ENCODE data around the gene NFE2. TPM values are rescaled to one million over a fixed set of nuclear protein-coding genes. Genes with fewer than 3 reads are reported as not detected.

NFE2 gene
- total RNA-seq, 1 experiment from 2014 or later, result not detected

DNA sequence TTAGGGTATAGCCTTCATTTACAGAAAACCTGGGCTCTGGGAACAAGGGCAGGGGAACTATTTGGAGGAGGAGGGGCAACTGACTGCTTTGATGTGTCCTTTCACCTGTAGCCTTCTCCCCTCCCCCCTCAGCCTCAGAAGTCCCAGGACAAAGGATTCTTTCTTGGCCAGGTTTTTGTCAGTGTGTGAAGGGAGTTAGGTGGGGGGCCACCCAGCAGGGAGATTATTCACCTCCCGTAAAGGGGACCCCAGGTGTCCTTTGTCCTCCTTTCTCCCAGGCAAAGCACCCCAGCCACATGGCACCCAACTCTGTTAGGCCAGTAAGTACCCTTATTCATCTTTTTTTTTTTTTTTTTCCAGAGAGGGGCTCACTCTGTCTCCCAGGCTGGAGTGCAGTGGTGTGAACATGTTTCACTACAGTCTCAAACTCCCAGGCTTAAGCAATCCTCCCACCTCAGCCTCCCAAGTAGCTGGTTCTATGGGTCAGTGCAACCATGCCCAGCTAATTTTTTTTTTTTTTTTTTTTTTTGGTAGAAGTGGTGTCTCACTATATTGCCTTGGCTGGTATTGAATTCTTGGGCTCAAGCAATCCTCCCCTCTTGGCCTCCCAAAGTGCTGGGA is 723 bp upstream of the NFE2 start:
- H3K9me3 ChIP-seq (ENCODE audit: low read depth, low read length, poor library complexity, severe bottlenecking), result no peaks in the 10 kb centered on the region
- H3K27ac ChIP-seq (ENCODE audit: low read depth, low read length, poor library complexity, severe bottlenecking), result no peak overlapping the region
- DNase-seq (ENCODE audit: low spot score), result no peak
- no peak overlapping the region for H3K4me3 ChIP-seq (ENCODE audit: low read depth, low read length, poor library complexity, severe bottlenecking)
- peaks cover 6% of the 10 kb centered on the region for H3K27me3 ChIP-seq (replicated peaks; ENCODE audit: insufficient read depth, low read depth, low read length, poor library complexity)
- TF ChIP-seq EZH2 (IDR thresholded peaks at IDR 0.05; ENCODE audit: borderline replicate concordance, low read depth, low read length, poor library complexity, severe bottlenecking), result no peak
- POLR2A ChIA-PET (ENCODE audit: low non-redundant PET), result interaction anchor here (0.6 kb wide), 2 partner anchors 37 to 45 kb away, joined by 3 to 25 read pairs; no protein-coding TSS in a partner anchor
- no TSS peak for BruUV-seq (replicated peaks)
- H3K4me1 ChIP-seq (ENCODE audit: insufficient read depth, low read length, poor library complexity, severe bottlenecking), result no peaks in the 10 kb centered on the region
- CTCF ChIA-PET, result interaction anchor here (0.5 to 1.0 kb wide), 2 partner anchors 23 to 73 kb away, joined by 3 read pairs; partner anchors contain the start of gene COPZ1
- no peaks in the 10 kb centered on the region for H3K36me3 ChIP-seq (ENCODE audit: insufficient read depth, low read length, poor library complexity, severe bottlenecking)
- intact Hi-C loops (cut with micrococcal nuclease; ENCODE audit: unreplicated experiment), result no loop called here

DNA sequence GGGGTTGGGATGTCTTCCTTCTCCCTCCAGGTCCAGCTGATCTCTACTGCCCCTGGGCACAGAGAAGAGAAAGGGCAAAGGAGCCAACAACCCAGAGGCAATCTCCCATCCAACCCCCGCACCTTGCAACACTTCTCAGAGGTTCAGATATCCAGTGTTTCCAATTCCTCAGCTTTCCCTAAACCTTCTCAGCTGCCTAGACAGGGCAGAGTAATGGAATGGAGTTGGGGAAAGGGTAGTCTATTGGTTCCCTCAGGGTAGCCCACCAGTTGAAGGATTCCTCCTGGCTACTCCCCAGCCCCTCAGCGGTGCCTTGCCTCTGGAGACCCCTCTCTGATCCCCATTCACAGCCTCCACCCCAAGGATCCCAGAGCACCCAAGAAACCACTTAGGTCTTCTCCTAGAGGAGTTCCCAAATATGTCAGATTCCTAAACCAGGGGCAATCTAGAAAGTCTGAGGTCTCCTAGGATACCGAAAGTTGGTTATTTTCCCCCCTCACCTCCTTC is 537 bp downstream of the NFE2 start:
- POLR2A ChIA-PET (ENCODE audit: low non-redundant PET), result no interaction called here

DNA sequence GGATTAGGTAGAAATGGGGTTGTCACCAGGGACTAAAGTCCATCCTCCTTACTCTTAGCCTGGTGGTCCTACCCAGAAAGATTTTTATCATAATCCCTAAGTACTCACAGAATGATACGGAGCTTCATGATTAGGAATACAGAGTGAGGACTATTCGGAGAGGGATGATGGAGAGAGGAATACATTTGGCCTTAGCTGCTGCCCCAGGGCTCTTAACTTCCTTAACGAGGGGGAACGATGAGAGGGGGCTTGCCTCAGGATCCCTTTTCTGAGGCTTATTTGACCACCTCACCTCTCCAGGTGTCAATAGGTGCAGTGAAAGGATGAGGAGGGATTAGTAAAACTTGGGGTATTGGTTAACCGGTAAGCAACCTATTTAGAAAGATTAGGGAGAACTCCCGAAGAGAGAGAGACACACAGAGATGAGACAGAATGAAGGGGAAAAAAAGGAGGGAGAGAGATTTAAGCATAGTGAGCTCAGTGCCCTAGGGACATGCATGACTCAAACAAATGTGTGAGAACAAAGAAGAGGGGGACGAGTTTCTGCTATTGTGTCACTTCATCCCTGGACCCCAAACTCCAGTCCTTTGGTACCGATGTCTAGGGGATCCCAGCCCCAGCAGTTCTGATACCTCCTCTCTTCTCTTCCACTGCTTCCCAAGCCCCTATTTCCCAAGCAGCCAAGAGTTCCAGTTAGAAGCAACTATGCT is 1.1 kb downstream of the NFE2 start:
- TF ChIP-seq EZH2 (IDR thresholded peaks at IDR 0.05; ENCODE audit: borderline replicate concordance, low read depth, low read length, poor library complexity, severe bottlenecking), result no peak
- TF ChIP-seq, protein P1, sequence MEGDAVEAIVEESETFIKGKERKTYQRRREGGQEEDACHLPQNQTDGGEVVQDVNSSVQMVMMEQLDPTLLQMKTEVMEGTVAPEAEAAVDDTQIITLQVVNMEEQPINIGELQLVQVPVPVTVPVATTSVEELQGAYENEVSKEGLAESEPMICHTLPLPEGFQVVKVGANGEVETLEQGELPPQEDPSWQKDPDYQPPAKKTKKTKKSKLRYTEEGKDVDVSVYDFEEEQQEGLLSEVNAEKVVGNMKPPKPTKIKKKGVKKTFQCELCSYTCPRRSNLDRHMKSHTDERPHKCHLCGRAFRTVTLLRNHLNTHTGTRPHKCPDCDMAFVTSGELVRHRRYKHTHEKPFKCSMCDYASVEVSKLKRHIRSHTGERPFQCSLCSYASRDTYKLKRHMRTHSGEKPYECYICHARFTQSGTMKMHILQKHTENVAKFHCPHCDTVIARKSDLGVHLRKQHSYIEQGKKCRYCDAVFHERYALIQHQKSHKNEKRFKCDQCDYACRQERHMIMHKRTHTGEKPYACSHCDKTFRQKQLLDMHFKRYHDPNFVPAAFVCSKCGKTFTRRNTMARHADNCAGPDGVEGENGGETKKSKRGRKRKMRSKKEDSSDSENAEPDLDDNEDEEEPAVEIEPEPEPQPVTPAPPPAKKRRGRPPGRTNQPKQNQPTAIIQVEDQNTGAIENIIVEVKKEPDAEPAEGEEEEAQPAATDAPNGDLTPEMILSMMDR (conservative IDR thresholded peaks at IDR 0.05; ENCODE audit: low read depth, low read length), result no peak
- H3K27me3 ChIP-seq (replicated peaks; ENCODE audit: insufficient read depth, low read depth, low read length, poor library complexity), result peaks cover 6% of the 10 kb centered on the region
- no peak overlapping the region for H3K4me3 ChIP-seq (ENCODE audit: low read depth, low read length, poor library complexity, severe bottlenecking)
- no peak for DNase-seq (ENCODE audit: low spot score)
- BruUV-seq (replicated peaks), result no TSS peak
- no peaks in the 10 kb centered on the region for H3K36me3 ChIP-seq (ENCODE audit: insufficient read depth, low read length, poor library complexity, severe bottlenecking)
- intact Hi-C loops (cut with micrococcal nuclease; ENCODE audit: unreplicated experiment), result no loop called here
- ChIA-PET POLR2A (ENCODE audit: low non-redundant PET) (interaction anchor here (0.7 kb wide), 1 partner anchor 13 kb away, joined by 4 read pairs; no protein-coding TSS in a partner anchor), CTCF (interaction anchor here (0.6 kb wide), 1 partner anchor 27 kb away, joined by 4 read pairs; no protein-coding TSS in a partner anchor)
- no peak overlapping the region for H3K27ac ChIP-seq (ENCODE audit: low read depth, low read length, poor library complexity, severe bottlenecking)
- H3K9me3 ChIP-seq (ENCODE audit: low read depth, low read length, poor library complexity, severe bottlenecking), result no peaks in the 10 kb centered on the region
- H3K4me1 ChIP-seq (ENCODE audit: insufficient read depth, low read length, poor library complexity, severe bottlenecking), result no peaks in the 10 kb centered on the region

More for the DNA sequence above, 537 bp downstream of the NFE2 start:
- H3K4me3 ChIP-seq (ENCODE audit: low read depth, low read length, poor library complexity, severe bottlenecking), result no peak overlapping the region
- intact Hi-C loops (cut with micrococcal nuclease; ENCODE audit: unreplicated experiment), result no loop called here
- H3K4me1 ChIP-seq (ENCODE audit: insufficient read depth, low read length, poor library complexity, severe bottlenecking), result no peaks in the 10 kb centered on the region
- H3K9me3 ChIP-seq (ENCODE audit: low read depth, low read length, poor library complexity, severe bottlenecking), result no peaks in the 10 kb centered on the region
- TF ChIP-seq, protein P1 (conservative IDR thresholded peaks at IDR 0.05; ENCODE audit: low read depth, low read length), result no peak
- no peak for TF ChIP-seq EZH2 (IDR thresholded peaks at IDR 0.05; ENCODE audit: borderline replicate concordance, low read depth, low read length, poor library complexity, severe bottlenecking)
- CTCF ChIA-PET, result interaction anchor here (0.6 to 0.7 kb wide), 2 partner anchors 28 to 176 kb away, joined by 10 to 15 read pairs; no protein-coding TSS in a partner anchor
- H3K27me3 ChIP-seq (replicated peaks; ENCODE audit: insufficient read depth, low read depth, low read length, poor library complexity), result peaks cover 6% of the 10 kb centered on the region
- no peak for DNase-seq (ENCODE audit: low spot score)
- H3K36me3 ChIP-seq (ENCODE audit: insufficient read depth, low read length, poor library complexity, severe bottlenecking), result no peaks in the 10 kb centered on the region
- no peak overlapping the region for H3K27ac ChIP-seq (ENCODE audit: low read depth, low read length, poor library complexity, severe bottlenecking)
- no TSS peak for BruUV-seq (replicated peaks)

Measured in A673 (cell line).